ENCODE measurements around the gene PSME4. TPM values are rescaled to one million over a fixed set of nuclear protein-coding genes. Genes with fewer than 3 reads are reported as not detected.

Gene PSME4
- total and polyA plus RNA-seq, 8 donors = 41.5 to 56.9 (median 48.5) TPM

- intact Hi-C loops (cut with DNase I) = no loop called here
- H3K4me3 ChIP-seq = no peak overlapping the region
- no peak for DNase-seq
- H3K27me3 ChIP-seq = no peaks in the 10 kb centered on the region
- no peak for TF ChIP-seq CTCF (IDR thresholded peaks at IDR 0.05)
- H3K27ac ChIP-seq = no peak overlapping the region
- ATAC-seq = no peak
- H3K4me1 ChIP-seq = peaks cover 0 to 5% of the 10 kb centered on the region in 2 donors
- H3K36me3 ChIP-seq = no peaks in the 10 kb centered on the region
- H3K9me3 ChIP-seq = no peaks in the 10 kb centered on the region
Observed at GRCh38 chr2:53998834-53999233, 28.0 kb upstream of the PSME4 start.

GRCh38 chr2:53994818-53995808, 24.3 kb upstream of the PSME4 start:
- Histone ChIP-seq H3K27ac (peak overlapping the region in 1 of 2 donors; percentile 30), H3K9me3 (no peaks in the 10 kb centered on the region), H3K36me3 (no peaks in the 10 kb centered on the region), H3K27me3 (no peaks in the 10 kb centered on the region), H3K4me1 (peaks cover 0 to 5% of the 10 kb centered on the region in 2 donors), H3K4me3 (no peak overlapping the region)
- intact Hi-C loops (cut with DNase I) = no loop called here
- DNase-seq (no peak), ATAC-seq (peak; percentile 57)
- no peak for TF ChIP-seq CTCF (IDR thresholded peaks at IDR 0.05)

GRCh38 chr2:53991948-53992347, 21.2 kb upstream of the PSME4 start:
- no peak overlapping the region for H3K4me3 ChIP-seq
- H3K9me3 ChIP-seq = no peaks in the 10 kb centered on the region
- no peak for TF ChIP-seq CTCF (IDR thresholded peaks at IDR 0.05)
- no peaks in the 10 kb centered on the region for H3K36me3 ChIP-seq
- intact Hi-C loops (cut with DNase I) = no loop called here
- H3K27ac ChIP-seq = no peak overlapping the region
- no peak for ATAC-seq
- no peaks in the 10 kb centered on the region for H3K27me3 ChIP-seq
- DNase-seq = no peak
- peaks cover 0 to 9% of the 10 kb centered on the region in 2 donors for H3K4me1 ChIP-seq

GRCh38 chr2:53989210-53989862, 18.5 kb upstream of the PSME4 start:
- no peak for TF ChIP-seq CTCF (IDR thresholded peaks at IDR 0.05)
- no peaks in the 10 kb centered on the region for H3K27me3 ChIP-seq
- H3K36me3 ChIP-seq = no peaks in the 10 kb centered on the region
- peaks cover 0 to 7% of the 10 kb centered on the region in 2 donors for H3K4me1 ChIP-seq
- intact Hi-C loops (cut with DNase I) = no loop called here
- no peak overlapping the region for H3K4me3 ChIP-seq
- H3K27ac ChIP-seq = no peak overlapping the region
- ATAC-seq (no peak), DNase-seq (no peak)
- H3K9me3 ChIP-seq = no peaks in the 10 kb centered on the region

- H3K4me1 ChIP-seq = peaks cover 0 to 7% of the 10 kb centered on the region in 2 donors
- H3K27me3 ChIP-seq = no peaks in the 10 kb centered on the region
- H3K9me3 ChIP-seq = no peaks in the 10 kb centered on the region
- DNase-seq (peak in 2 of 4 donors; percentile 26 to 52), ATAC-seq (peak; percentile 68)
- no peak overlapping the region for H3K4me3 ChIP-seq
- TF ChIP-seq CTCF (IDR thresholded peaks at IDR 0.05) = no peak
- intact Hi-C loops (cut with DNase I) = no loop called here
- no peak overlapping the region for H3K27ac ChIP-seq
- no peaks in the 10 kb centered on the region for H3K36me3 ChIP-seq
Observed at GRCh38 chr2:53987336-53987921, 16.6 kb upstream of the PSME4 start.

All from left lung (tissue), 10 donors.